SK-N-SH (cell line): Measurements from ENCODE around the gene HTT. TPM values are rescaled to one million over a fixed set of nuclear protein-coding genes. Genes with fewer than 3 reads are reported as not detected.
A peak's percentile ranks its signal among the peaks of the same experiment; 100 is the strongest.

Experiments
- CTCF ChIA-PET: fragments of 300-600, 350-600 bp; formaldehyde crosslinking; extraction: SDS; loops from one replicate; lab custom pipeline; 2021; lab: Yijun Ruan, JAX
- POLR2A ChIA-PET: fragments of 350-600 bp; sonication (Branson Sonifier 250); formaldehyde crosslinking; extraction: SDS; loops from one replicate; lab custom pipeline; 2020; ENCODE audit warnings: antibody characterized with exemption, inconsistent platforms; lab: Yijun Ruan, JAX
- DNase-seq: peaks from one replicate; pipeline ENCODE4 v3.0.0; 2012
- H2AFZ ChIP-seq: fragments of 200-600 bp; sonication (generic); 2 replicates; pipeline ENCODE4 v1.8.1; 2016; ENCODE audit warnings: antibody characterized with exemption, mild to moderate bottlenecking, low read depth
- H3F3A ChIP-seq: fragments of 200-600 bp; sonication (generic); replicated peaks from 2 replicates; pipeline ENCODE3; 2016; ENCODE audit warnings: antibody characterized with exemption, mild to moderate bottlenecking; ENCODE audit not compliant: insufficient read depth
- H3K27ac ChIP-seq, 2 experiments: fragments of 200-500 bp in 1 of 2; fragments of 200-600 bp in 1 of 2; sonication (Bioruptor generic) in 1 of 2; sonication (generic), shearing (Covaris generic) in 1 of 2; 2 replicates each; pipeline versions ENCODE4 v1.5.1 to v1.6.1; 2014 to 2016; ENCODE audit warnings: low read depth in 2 of 2, inconsistent platforms in 1 of 2, low read length in 1 of 2, mild to moderate bottlenecking in 1 of 2, mixed read lengths in 1 of 2
- H3K27me3 ChIP-seq: fragments of 200-600 bp; sonication (generic), shearing (Covaris generic); 2 replicates; pipeline ENCODE4 v1.6.1; 2016; ENCODE audit warnings: mixed run types; ENCODE audit not compliant: insufficient read depth
- H3K36me3 ChIP-seq, 2 experiments: fragments of 200-500 bp in 1 of 2; fragments of 200-600 bp in 1 of 2; sonication (Bioruptor generic) in 1 of 2; sonication (generic) in 1 of 2; replicated peaks in 1 of 2; 2 replicates each; pipeline versions ENCODE3 to v1.5.1; 2014 to 2016; ENCODE audit warnings: low read length in 1 of 2, mild to moderate bottlenecking in 1 of 2; ENCODE audit not compliant: insufficient read depth in 2 of 2, control insufficient read depth in 1 of 2
- H3K4me1 ChIP-seq, 2 experiments: fragments of 200-500 bp in 1 of 2; fragments of 200-600 bp in 1 of 2; sonication (Bioruptor generic) in 1 of 2; sonication (generic), shearing (Covaris generic) in 1 of 2; 2 replicates each; pipeline versions ENCODE4 v1.5.1 to v1.6.1; 2014 to 2016; ENCODE audit warnings: low read depth in 1 of 2, low read length in 1 of 2, mixed run types in 1 of 2; ENCODE audit not compliant: insufficient read depth in 2 of 2, control insufficient read depth in 1 of 2
- H3K4me2 ChIP-seq: fragments of 200-600 bp; sonication (generic), shearing (Covaris generic); 2 replicates; pipeline ENCODE4 v1.6.1; 2017; ENCODE audit warnings: mixed run types
- H3K4me3 ChIP-seq, 2 experiments: fragments of 200-500 bp in 1 of 2; fragments of 200-600 bp in 1 of 2; sonication (Bioruptor generic) in 1 of 2; sonication (generic), shearing (Covaris generic) in 1 of 2; 2 replicates each; pipeline versions ENCODE4 v1.5.1 to v1.8.1; 2014 to 2016; ENCODE audit warnings: low read depth in 2 of 2, inconsistent platforms in 1 of 2, low read length in 1 of 2, mild to moderate bottlenecking in 1 of 2, mixed read lengths in 1 of 2, moderate library complexity in 1 of 2
- H3K79me2 ChIP-seq: fragments of 200-600 bp; sonication (generic); 2 replicates; pipeline ENCODE4 v1.8.1; 2017; ENCODE audit warnings: mild to moderate bottlenecking; ENCODE audit not compliant: insufficient read depth
- H3K9ac ChIP-seq: fragments of 200-600 bp; sonication (generic); 2 replicates; pipeline ENCODE4 v1.6.1; 2017; ENCODE audit warnings: mixed run types
- H3K9me2 ChIP-seq: fragments of 200-600 bp; sonication (generic); 2 replicates; pipeline ENCODE4 v1.6.1; 2017; ENCODE audit warnings: mixed run types
- H3K9me3 ChIP-seq: fragments of 200-600 bp; sonication (generic); 2 replicates; pipeline ENCODE4 v1.6.1; 2017; ENCODE audit warnings: mixed run types, mild to moderate bottlenecking, moderate library complexity
- H4K20me1 ChIP-seq: fragments of 200-600 bp; sonication (generic); 2 replicates; pipeline ENCODE4 v1.6.1; 2017; ENCODE audit warnings: mild to moderate bottlenecking, mixed run types; ENCODE audit not compliant: insufficient read depth
- CHD2 ChIP-seq: fragments of 150-350 bp; IDR thresholded peaks from 2 replicates; pipeline ENCODE4 v1.6.1; 2018; ENCODE audit warnings: low read length; ENCODE audit not compliant: partially characterized antibody
- EZH2phosphoT487 ChIP-seq: fragments of 200-600 bp; sonication (generic); IDR thresholded peaks from 2 replicates; pipeline ENCODE4 v1.6.1; 2017; ENCODE audit warnings: low read depth, mixed run types, mild to moderate bottlenecking, antibody characterized with exemption, moderate library complexity, borderline replicate concordance
- FOXJ3 ChIP-seq: sonication (generic); formaldehyde crosslinking; IDR thresholded peaks from 2 replicates; pipeline ENCODE4 v1.5.1; 2020; ENCODE audit warnings: mild to moderate bottlenecking, missing genetic modification reagents
- FOXM1 ChIP-seq: IDR thresholded peaks from 2 replicates; pipeline ENCODE4 v1.4.0; 2012; ENCODE audit warnings: low read depth, mild to moderate bottlenecking
- JUND ChIP-seq: IDR thresholded peaks from 2 replicates; pipeline ENCODE4 v1.4.0; 2012
- MXI1 ChIP-seq: IDR thresholded peaks from 2 replicates; pipeline ENCODE4 v1.6.1; 2012; ENCODE audit warnings: mild to moderate bottlenecking, low read depth, low read length, improper control_type of control experiment
- POLR2AphosphoS5 ChIP-seq: IDR thresholded peaks from 2 replicates; pipeline ENCODE4 v1.6.1; 2012; ENCODE audit warnings: low read depth, low read length
- RAD21 ChIP-seq: IDR thresholded peaks from 2 replicates; pipeline ENCODE4 v1.6.1; 2012; ENCODE audit warnings: mild to moderate bottlenecking, low read length
- SIN3A ChIP-seq: IDR thresholded peaks from 2 replicates; pipeline ENCODE4 v1.6.1; 2012; ENCODE audit warnings: low read depth, mild to moderate bottlenecking, low read length, moderate library complexity, borderline replicate concordance
- SMC3 ChIP-seq: IDR thresholded peaks from 2 replicates; pipeline ENCODE4 v1.6.1; 2012; ENCODE audit warnings: low read depth, low read length, improper control_type of control experiment
- TAF1 ChIP-seq: IDR thresholded peaks from 2 replicates; pipeline ENCODE4 v1.6.1; 2012; ENCODE audit warnings: low read depth, mild to moderate bottlenecking, low read length, moderate library complexity, borderline replicate concordance
- WGBS: methylation state at CpG from one replicate; pipeline ENCODE4 v1.1.6; 2017; ENCODE audit warnings: low lambda C conversion rate; 5-methylcytosine and 5-hydroxymethylcytosine counted together
- polyA plus RNA-seq, 3 experiments: library from polyadenylated mRNA; depleted of rRNA; stranded (reverse); fragments of >200 nt; gene quantifications; 2 replicates each; pipeline ENCODE4 v1.2.3, GENCODE V29; 2012
- TF ChIP-seq, protein P1 (sequence below): IDR thresholded peaks from 2 replicates; pipeline ENCODE4 v1.4.0; 2012; ENCODE audit warnings: low read depth
- TF ChIP-seq, protein P2 (sequence below): fragments of 150-350 bp; IDR thresholded peaks from 2 replicates; pipeline ENCODE4 v1.6.1; 2017; ENCODE audit warnings: antibody characterized with exemption, low read length, low read depth, borderline replicate concordance
- TF ChIP-seq, protein P3 (sequence below): fragments of 150-350 bp; IDR thresholded peaks from 2 replicates; pipeline ENCODE4 v1.6.1; 2016; ENCODE audit warnings: mild to moderate bottlenecking, low read depth, low read length
- TF ChIP-seq, protein P4 (sequence below): IDR thresholded peaks from 2 replicates; pipeline ENCODE4 v1.4.0; 2012; ENCODE audit warnings: low read depth, borderline replicate concordance
- TF ChIP-seq, protein P5 (sequence below): IDR thresholded peaks from 2 replicates; pipeline ENCODE4; 2012
- TF ChIP-seq, protein P6 (sequence below): IDR thresholded peaks from 2 replicates; pipeline ENCODE4 v1.4.0; 2012; ENCODE audit warnings: low read depth, borderline replicate concordance

The HTT gene
- polyA plus RNA-seq, 1 of the 3 experiments (the other 2 are of a cell fraction): 11.3 TPM

DNA sequence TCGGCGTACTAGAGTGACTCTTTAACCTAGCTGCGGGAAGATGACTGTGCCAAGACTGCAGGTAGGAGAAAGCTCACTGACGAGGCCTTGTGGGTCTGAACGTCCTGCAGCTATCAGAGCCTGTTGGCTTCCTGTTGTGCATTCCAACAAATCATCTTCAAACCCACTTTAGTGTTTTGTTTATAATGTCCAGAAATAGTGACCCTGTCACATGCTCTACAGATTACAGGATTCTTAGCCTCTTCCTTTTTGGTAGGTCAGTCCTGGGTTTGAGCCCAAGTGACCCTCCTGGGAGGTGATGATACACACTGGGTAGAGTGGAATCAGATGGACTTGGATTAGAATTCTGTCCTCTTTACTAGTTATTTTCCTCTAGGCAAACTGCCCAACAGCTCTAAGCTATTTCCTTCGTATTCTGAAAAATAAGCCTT is 33.2 kb downstream of the HTT start:
- CTCF ChIA-PET: interaction anchor here (0.6 to 3.6 kb wide), 26 partner anchors 8 to 392 kb away, joined by 3 to 34 read pairs (median 4); no protein-coding TSS in a partner anchor

DNA sequence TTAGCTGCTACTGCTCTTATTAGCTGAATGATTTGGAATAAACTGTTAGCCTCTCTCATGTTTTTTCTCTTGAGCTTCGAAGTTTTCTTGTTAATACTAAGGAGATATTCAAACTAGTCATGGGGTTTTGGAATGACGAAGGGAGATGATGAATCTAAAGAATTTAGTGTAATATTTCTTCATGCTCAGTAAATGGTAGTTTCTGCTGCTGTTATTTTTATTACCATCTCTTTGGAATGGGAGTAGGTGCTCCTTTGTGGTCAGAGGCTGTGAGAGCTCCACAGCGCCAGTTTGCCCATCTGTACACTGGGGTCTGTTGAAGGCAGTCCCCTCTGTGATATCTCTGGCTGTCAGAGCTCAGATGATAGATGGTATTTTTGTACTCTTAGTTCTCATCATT is 33.7 kb downstream of the HTT start:
- H3K27me3 ChIP-seq: no peaks in the 10 kb centered on the region
- no peak overlapping the region for H2AFZ ChIP-seq
- TF ChIP-seq MXI1: no peak
- TF ChIP-seq, protein P1, sequence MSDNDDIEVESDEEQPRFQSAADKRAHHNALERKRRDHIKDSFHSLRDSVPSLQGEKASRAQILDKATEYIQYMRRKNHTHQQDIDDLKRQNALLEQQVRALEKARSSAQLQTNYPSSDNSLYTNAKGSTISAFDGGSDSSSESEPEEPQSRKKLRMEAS: no peak
- TF ChIP-seq, protein P2, sequence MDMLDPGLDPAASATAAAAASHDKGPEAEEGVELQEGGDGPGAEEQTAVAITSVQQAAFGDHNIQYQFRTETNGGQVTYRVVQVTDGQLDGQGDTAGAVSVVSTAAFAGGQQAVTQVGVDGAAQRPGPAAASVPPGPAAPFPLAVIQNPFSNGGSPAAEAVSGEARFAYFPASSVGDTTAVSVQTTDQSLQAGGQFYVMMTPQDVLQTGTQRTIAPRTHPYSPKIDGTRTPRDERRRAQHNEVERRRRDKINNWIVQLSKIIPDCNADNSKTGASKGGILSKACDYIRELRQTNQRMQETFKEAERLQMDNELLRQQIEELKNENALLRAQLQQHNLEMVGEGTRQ: no peak
- TF ChIP-seq, protein P3, sequence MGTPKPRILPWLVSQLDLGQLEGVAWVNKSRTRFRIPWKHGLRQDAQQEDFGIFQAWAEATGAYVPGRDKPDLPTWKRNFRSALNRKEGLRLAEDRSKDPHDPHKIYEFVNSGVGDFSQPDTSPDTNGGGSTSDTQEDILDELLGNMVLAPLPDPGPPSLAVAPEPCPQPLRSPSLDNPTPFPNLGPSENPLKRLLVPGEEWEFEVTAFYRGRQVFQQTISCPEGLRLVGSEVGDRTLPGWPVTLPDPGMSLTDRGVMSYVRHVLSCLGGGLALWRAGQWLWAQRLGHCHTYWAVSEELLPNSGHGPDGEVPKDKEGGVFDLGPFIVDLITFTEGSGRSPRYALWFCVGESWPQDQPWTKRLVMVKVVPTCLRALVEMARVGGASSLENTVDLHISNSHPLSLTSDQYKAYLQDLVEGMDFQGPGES: no peak
- TF ChIP-seq, protein P4, sequence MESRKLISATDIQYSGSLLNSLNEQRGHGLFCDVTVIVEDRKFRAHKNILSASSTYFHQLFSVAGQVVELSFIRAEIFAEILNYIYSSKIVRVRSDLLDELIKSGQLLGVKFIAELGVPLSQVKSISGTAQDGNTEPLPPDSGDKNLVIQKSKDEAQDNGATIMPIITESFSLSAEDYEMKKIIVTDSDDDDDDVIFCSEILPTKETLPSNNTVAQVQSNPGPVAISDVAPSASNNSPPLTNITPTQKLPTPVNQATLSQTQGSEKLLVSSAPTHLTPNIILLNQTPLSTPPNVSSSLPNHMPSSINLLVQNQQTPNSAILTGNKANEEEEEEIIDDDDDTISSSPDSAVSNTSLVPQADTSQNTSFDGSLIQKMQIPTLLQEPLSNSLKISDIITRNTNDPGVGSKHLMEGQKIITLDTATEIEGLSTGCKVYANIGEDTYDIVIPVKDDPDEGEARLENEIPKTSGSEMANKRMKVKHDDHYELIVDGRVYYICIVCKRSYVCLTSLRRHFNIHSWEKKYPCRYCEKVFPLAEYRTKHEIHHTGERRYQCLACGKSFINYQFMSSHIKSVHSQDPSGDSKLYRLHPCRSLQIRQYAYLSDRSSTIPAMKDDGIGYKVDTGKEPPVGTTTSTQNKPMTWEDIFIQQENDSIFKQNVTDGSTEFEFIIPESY: no peak
- H3K9ac ChIP-seq: no peak overlapping the region
- no peaks in the 10 kb centered on the region for H4K20me1 ChIP-seq
- H3K9me2 ChIP-seq: no peaks in the 10 kb centered on the region
- no peak overlapping the region for H3K4me3 ChIP-seq
- ChIA-PET CTCF (interaction anchor here (0.6 to 3.6 kb wide), 13 partner anchors 12 to 371 kb away, joined by 3 to 34 read pairs (median 4); no protein-coding TSS in a partner anchor), POLR2A (no interaction called here)
- H3K4me2 ChIP-seq: no peak overlapping the region
- peaks cover 3 to 32% of the 10 kb centered on the region in 2 experiments; a peak in 3 of 4 replicates for H3K4me1 ChIP-seq
- no peaks in the 10 kb centered on the region for H3K9me3 ChIP-seq
- H3K36me3 ChIP-seq: peaks cover 15 to 50% of the 10 kb centered on the region in 2 experiments
- no peak for DNase-seq
- peak overlapping the region in 1 of 2 experiments; percentile 55; a peak in 1 of 4 replicates for H3K27ac ChIP-seq
- peaks cover 25% of the 10 kb centered on the region for H3K79me2 ChIP-seq
- peaks cover 19% of the 10 kb centered on the region for H3F3A ChIP-seq
- WGBS: 96% methylated on average over 3 of the region's 3 CpGs

More for the DNA sequence above, 33.2 kb downstream of the HTT start:
- Histone ChIP-seq H3K27me3 (no peaks in the 10 kb centered on the region), H3K4me3 (no peak overlapping the region), H3K79me2 (peaks cover 24% of the 10 kb centered on the region; the same call in 1 of the 2 replicates), H3K4me2 (peak overlapping the region; percentile 37; the same call in 1 of the 2 replicates), H3K9me2 (no peaks in the 10 kb centered on the region), H3K36me3 (peaks cover 15 to 49% of the 10 kb centered on the region in 2 experiments), H3K4me1 (peaks cover 3 to 27% of the 10 kb centered on the region in 2 experiments; a peak in 3 of 4 replicates), H3F3A (peaks cover 18% of the 10 kb centered on the region), H3K9me3 (no peaks in the 10 kb centered on the region), H3K27ac (peak overlapping the region in 1 of 2 experiments; percentile 55; a peak in 2 of 4 replicates), H4K20me1 (no peaks in the 10 kb centered on the region), H3K9ac (no peak overlapping the region), H2AFZ (no peak overlapping the region)
- POLR2A ChIA-PET: no interaction called here
- no peak for DNase-seq
- WGBS: 92% methylated on average over 6 of the region's 6 CpGs
- no peak for TF ChIP-seq JUND
- TF ChIP-seq POLR2AphosphoS5: no peak
- no peak for TF ChIP-seq FOXM1
- TF ChIP-seq, protein P1: no peak
- TF ChIP-seq FOXJ3 (CRISPR knock-in tag): no peak
- TF ChIP-seq, protein P5, sequence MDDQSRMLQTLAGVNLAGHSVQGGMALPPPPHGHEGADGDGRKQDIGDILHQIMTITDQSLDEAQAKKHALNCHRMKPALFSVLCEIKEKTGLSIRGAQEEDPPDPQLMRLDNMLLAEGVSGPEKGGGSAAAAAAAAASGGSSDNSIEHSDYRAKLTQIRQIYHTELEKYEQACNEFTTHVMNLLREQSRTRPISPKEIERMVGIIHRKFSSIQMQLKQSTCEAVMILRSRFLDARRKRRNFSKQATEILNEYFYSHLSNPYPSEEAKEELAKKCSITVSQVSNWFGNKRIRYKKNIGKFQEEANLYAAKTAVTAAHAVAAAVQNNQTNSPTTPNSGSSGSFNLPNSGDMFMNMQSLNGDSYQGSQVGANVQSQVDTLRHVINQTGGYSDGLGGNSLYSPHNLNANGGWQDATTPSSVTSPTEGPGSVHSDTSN: no peak
- TF ChIP-seq MXI1: no peak
- TF ChIP-seq RAD21: no peak
- TF ChIP-seq EZH2phosphoT487: no peak
- TF ChIP-seq TAF1: no peak
- no peak for TF ChIP-seq CHD2
- TF ChIP-seq, protein P6, sequence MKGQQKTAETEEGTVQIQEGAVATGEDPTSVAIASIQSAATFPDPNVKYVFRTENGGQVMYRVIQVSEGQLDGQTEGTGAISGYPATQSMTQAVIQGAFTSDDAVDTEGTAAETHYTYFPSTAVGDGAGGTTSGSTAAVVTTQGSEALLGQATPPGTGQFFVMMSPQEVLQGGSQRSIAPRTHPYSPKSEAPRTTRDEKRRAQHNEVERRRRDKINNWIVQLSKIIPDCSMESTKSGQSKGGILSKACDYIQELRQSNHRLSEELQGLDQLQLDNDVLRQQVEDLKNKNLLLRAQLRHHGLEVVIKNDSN: no peak
- no peak for TF ChIP-seq SMC3
- TF ChIP-seq, protein P4: no peak
- TF ChIP-seq SIN3A: no peak
